HG02678 (cell line): ENCODE results near the gene LRRC15.
A peak's percentile ranks its signal among the peaks of the same experiment; 100 is the strongest.

Experiments
- ATAC-seq: cut with Tn5 transposase; IDR thresholded peaks from one replicate; pipeline ENCODE4 v1.9.1; 2021; ENCODE audit warnings: mild to moderate bottlenecking, moderate library complexity; ENCODE audit not compliant: unreplicated experiment

The LRRC15 gene

DNA sequence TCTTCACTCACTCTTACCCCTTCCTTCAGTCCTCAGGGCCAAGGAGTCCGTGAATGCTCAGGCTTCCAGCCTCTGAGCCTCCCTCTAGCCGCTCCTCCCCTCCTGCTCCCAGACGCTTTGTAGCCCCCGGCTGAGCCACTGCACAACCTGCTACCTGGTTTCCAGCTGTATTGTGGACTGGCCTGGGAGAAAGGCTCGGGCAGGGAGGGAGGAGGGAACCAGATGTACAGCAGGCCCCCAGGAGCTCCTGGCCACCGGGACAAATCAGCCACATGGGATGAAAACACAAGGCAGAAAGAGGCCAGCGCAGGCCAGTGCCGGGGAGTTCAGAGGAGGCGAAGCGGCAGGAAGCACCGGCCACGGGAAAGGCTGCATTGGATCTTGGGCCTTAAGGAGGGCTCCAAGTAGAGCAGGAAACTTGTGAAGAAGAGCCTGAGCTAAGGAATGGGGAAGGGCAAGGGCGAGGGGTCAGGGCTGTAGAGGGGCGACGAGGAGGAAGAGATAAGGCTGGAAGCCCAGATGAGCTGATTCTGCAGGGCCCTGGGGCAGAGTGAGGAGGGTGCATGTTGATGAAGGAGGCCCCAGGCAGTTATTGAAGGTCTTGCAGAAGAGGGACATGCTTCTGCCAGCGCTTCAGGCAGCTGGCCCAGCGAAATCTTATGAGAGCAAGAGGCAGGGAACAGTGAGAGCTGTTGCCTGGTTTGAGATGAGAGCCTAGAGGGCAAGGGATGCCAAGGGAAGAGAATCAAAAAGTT, 32.8 kb downstream of the LRRC15 start:
- ATAC-seq = no peak

GRCh38 chr3:194333981-194334320, 35.6 kb downstream of the LRRC15 start:
- ATAC-seq = no peak

DNA sequence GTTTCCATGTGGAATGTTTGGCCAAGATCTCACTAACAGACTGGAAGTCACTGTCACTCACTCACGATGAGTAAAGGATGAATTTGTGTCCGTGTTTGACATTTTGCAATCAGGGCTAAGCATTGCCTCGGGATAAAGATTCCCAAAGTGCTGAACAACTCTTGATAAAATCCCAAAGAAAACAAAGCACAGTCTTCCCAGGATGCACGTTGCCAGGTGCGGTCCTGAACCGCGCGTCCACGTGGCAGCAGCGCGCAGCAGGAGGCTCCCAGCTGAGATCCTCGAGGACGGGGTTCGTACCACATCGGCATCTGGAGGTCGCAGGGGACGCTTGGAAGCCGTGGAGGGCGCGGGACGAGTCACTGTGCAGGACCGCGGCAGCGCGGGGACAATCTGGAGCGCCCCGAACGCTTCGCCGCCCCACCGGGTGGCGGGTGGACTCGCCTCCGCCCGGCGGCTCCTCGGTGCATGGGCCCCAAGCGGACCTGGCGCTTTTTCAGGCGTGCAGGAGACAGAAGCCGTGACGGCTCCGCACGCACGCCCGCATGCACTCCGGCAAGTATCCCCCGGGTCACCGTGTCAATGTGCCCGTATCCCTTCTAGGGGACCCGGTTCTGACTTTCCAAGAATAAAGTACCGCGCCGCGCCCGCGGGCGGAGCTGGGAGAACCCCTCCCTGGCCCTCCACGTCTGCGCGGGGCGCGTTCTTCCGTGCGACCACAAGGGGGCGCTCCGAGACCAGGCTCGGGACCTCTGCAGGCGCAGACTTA, 36.1 kb downstream of the LRRC15 start:
- ATAC-seq = peak; percentile 93

DNA sequence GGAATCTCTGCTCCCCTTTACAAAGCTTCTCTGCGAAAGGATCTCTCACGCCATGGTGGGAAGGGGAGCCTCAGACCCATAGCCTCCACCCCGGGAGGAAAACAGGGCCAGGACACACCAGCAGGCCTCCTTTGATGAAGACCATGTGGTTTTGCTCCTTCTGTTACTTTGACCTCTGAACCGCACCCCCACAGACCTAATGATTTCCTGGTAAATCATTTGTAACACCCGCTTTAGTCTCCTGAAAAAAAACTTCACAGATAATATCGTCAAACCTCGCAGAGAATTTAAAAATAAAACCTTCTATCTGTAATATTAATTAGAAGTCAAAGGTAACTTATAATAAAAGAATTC, 36.7 kb downstream of the LRRC15 start:
- ATAC-seq = no peak

GRCh38 chr3:194330579-194330978, 39.0 kb downstream of the LRRC15 start:
- no peak for ATAC-seq

- no peak for ATAC-seq
These were observed 39.4 kb downstream of the LRRC15 start for GRCh38 chr3:194330160-194330559.

- no peak for ATAC-seq
These were observed 40.0 kb downstream of the LRRC15 start for GRCh38 chr3:194329583-194329965.

- ATAC-seq = no peak
These were observed 40.5 kb downstream of the LRRC15 start for GRCh38 chr3:194328942-194329582.

GRCh38 chr3:194328053-194328657, 41.4 kb downstream of the LRRC15 start:
- no peak for ATAC-seq

DNA sequence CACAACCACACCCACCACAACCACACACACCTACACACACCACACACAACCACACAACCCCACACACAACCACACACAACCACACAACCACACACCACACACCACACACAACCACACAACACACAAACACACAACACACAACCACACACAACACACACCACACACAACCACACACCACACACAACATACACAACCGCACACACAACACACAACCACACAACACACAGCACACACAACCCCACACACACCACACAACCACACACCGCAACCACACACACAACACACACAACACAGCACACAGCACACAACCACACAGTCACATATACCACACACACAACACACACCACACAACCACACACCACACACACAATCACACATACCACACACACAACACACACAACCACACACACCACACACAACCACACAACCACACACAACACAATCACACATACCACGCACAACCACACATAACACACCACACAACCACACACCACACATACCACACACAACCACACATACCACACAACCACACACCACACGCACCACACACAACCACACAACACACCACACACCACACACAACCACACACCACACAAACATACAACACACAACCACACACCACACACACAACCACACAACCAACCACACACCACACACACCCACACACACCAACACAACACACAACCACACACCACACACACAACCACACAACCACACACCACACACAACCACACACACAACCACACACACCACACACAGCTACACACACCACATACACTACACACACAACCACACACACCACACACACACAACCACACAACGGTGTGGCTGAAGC, 42.1 kb downstream of the LRRC15 start:
- ATAC-seq = no peak

- no peak for ATAC-seq
These were observed 42.6 kb downstream of the LRRC15 start for GRCh38 chr3:194326968-194327217.

- no peak for ATAC-seq
These were observed 43.2 kb downstream of the LRRC15 start for GRCh38 chr3:194326192-194326967.

GRCh38 chr3:194325424-194326153, 44.0 kb downstream of the LRRC15 start:
- ATAC-seq = no peak

DNA sequence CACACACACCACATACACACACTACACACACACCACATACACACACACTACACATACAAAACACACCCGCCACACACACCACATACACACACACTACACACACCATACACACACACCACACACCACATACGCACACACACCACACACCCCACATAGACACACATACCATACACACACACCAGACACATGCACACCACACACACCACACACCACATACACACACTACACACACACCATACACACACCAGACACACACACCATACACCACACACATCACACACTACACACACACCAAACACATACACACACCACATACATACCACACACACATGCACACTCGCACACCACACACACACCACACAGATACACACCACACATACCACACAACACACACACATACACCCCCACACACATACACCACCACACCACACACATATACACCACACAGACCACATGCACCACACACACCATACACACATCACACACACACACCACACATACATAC, 44.7 kb downstream of the LRRC15 start:
- ATAC-seq = no peak

DNA sequence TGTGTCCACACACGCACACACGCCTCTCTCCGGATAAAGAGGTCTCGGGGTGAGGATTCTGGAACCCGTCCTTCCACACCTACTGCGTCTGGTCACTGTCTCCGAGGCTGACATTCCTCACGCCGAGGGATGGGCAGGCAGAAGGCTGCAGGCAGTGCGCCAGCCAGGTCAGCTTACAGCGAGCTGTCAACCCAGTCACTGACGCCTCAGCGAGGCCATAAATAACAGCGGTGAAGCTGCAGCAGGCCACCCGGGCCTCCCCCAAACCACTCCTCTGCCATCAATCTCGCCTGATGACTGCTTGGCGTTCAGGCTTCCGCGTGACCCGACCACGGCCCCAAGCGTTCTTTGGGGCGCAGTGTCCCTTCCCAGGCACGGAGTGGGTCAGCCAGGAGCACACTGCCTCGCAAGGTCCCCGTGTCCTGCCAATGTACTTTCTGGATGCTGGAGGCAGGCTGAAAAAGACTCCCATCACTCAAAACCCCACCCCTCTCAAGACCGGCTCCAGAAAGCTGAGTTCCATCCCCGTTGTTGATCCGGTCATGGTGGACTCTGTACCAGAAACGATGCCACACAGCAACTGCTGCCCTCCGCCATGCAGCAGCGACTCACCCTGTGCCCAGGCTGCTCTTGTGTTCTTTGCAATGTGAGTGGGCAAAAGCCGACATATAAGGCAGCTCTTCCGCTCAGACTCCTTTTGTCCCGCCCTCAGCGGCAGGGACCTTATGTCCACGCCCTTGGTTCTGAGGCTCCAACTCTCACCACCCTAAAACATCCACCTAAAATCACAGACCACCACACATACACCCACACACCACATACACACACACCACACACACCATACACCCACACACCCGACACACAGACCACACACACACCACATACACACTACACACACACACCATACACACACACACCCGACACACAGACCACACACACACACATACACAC, 45.5 kb downstream of the LRRC15 start:
- ATAC-seq = no peak

DNA sequence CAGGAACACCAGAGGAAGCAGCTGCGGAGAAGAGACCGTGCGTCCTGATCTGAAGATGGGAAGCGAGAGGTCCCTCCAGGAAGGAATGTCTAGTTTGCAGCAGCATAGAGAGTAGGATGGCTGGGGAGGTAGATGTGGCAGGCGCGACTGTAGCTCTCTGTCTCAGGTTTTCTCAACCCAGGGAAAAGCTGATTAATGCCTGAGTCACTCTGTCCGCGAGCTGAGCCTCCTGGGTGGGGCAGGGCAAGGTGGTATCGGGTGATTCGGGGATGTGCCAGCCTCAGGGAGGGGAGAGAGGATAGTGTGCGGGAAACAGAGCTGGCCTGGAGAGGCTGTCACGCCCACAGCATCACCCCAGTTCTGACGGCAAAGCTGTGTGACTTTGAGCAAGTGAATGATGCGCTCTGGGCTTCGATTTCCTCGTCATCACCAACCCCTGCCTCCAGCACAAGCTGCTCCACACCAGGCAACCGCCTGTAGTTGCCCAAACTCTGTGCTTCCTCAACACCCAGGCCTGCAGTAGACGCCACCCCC, 46.8 kb downstream of the LRRC15 start:
- no peak for ATAC-seq

DNA sequence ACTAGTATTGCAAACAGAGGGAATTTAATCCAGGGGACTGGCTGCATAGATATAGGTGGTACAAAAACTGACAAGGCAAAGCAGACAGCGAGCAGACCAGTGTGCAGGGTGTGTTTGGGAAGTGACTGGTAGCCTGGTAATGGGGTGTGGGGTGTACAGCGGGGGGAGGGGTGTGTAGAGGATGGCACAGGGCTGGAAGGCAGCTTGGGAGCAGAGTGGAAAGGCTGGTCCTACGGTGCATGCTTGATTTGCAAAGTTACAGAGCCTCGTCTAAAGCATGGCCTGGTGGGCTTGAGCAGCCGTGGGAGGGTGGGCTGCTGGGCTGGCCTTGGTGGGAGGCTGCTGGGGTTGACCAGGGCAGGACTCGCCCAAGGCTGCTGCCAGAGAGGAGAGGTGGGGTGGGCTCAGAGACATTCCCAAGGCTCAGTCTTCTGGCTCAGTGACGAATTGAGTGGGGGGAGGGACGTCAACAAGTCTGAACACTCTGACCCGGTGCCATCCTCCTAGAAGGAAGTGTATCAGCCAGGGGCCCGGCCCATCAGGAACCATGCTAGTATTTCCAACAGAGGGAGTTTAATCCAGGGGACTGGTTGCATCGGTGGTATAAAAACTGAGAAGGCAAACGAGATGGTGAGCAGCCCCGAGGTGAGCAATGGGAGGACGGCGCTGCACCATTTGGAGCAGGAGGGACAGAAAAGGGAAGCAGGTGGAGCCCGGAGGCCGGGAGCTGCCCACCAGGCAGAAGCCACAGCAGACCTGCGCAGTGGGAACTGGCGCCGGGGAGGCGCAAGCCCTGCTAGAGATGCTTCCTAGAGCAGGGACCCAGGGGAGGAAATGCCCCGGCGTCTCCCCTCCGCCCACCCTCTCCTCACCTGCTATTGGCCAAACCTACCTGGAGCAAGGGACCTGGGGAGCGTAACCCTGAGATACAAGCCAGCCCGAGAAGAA, 47.6 kb downstream of the LRRC15 start:
- ATAC-seq = no peak
